NCI-H2081 (cell line): ENCODE measurements around the gene RELN.
A peak's percentile ranks its signal among the peaks of the same experiment; 100 is the strongest.

Experiments
- DNase-seq, 2 experiments: peaks; one replicate each; lab custom pipeline; 2025; lab: John Stamatoyannopoulos, UW

Gene RELN

GRCh38 chr7:103474956-103475355, 514.5 kb downstream of the RELN start:
- DNase-seq: no peak

- DNase-seq: no peak
Measured at GRCh38 chr7:103469095-103469948, 520.1 kb downstream of the RELN start.

GRCh38 chr7:103466814-103467213, 522.6 kb downstream of the RELN start:
- DNase-seq: no peak

GRCh38 chr7:103462358-103462757, 527.1 kb downstream of the RELN start:
- no peak for DNase-seq

GRCh38 chr7:103447073-103447960, 542.1 kb downstream of the RELN start:
- DNase-seq: peak; percentile 75 to 78

- peak; percentile 45 to 62 for DNase-seq
Measured at GRCh38 chr7:103446049-103446520, 543.4 kb downstream of the RELN start, which contains the start of gene SLC26A5. SLC26A5 (minus strand) TSS chr7:103446207; CDS start chr7:103421514, 24,693 bp downstream.

- DNase-seq: no peak
Measured at GRCh38 chr7:103445228-103446048, 544.0 kb downstream of the RELN start.

GRCh38 chr7:103439661-103440060, 549.8 kb downstream of the RELN start:
- DNase-seq: no peak

GRCh38 chr7:103437623-103438022, 551.8 kb downstream of the RELN start:
- no peak for DNase-seq

- no peak for DNase-seq
Measured at GRCh38 chr7:103432712-103433111, 556.7 kb downstream of the RELN start.

GRCh38 chr7:103425177-103425576, 564.3 kb downstream of the RELN start:
- DNase-seq: no peak

GRCh38 chr7:103423467-103424179, 565.8 kb downstream of the RELN start:
- DNase-seq: no peak
